ENCODE measurements around the gene STK38L. TPM values are rescaled to one million over a fixed set of nuclear protein-coding genes. Genes with fewer than 3 reads are reported as not detected.

The STK38L gene
- polyA plus RNA-seq, 1 donor (not counting 4 experiments of a cell fraction or from before 2014, with no cell fraction given): 25.4 TPM

GRCh38 chr12:27237790-27238771 is 6.0 kb upstream of the STK38L start:
- no peak overlapping the region for H3K4me3 ChIP-seq (ENCODE audit: control insufficient read depth in 2 of 3, extremely low read depth in 1 of 3, insufficient read depth in 2 of 3, low read depth in 1 of 3, low read length in 3 of 3)
- no peak overlapping the region for H3K9ac ChIP-seq (ENCODE audit: control insufficient read depth, extremely low read depth, insufficient read depth, low read length)
- no peak for DNase-seq (ENCODE audit: low read depth, low spot score)
- TF ChIP-seq CTCF (optimal IDR thresholded peaks at IDR 0.05 in 1 of 3, IDR thresholded peaks at IDR 0.05 in 1 of 3, conservative IDR thresholded peaks at IDR 0.05 in 1 of 3; ENCODE audit: extremely low read depth in 1 of 3, insufficient read depth in 2 of 3, low read length in 3 of 3) (no peak), EZH2 (IDR thresholded peaks at IDR 0.05; ENCODE audit: low read length) (no peak)
- H2AFZ ChIP-seq (ENCODE audit: control insufficient read depth, low read length): no peak overlapping the region
- no peaks in the 10 kb centered on the region for H3K4me1 ChIP-seq (ENCODE audit: control insufficient read depth, extremely low read depth, insufficient read depth, low read length)
- no peaks in the 10 kb centered on the region for H3K79me2 ChIP-seq (ENCODE audit: control insufficient read depth, insufficient read depth, low read length)
- no peaks in the 10 kb centered on the region for H4K20me1 ChIP-seq (ENCODE audit: control insufficient read depth, extremely low read depth, insufficient read depth, low read length)
- no peak overlapping the region for H3K4me2 ChIP-seq (ENCODE audit: control insufficient read depth, extremely low read depth, insufficient read depth, low read depth, low read length)
- no peak for FAIRE-seq
- dilution Hi-C loops (cut with MboI; ENCODE audit: extremely low pct_ligation_motif_present, low sequenced_read_pairs): no loop called here
- no peaks in the 10 kb centered on the region for H3K27me3 ChIP-seq (ENCODE audit: control insufficient read depth, extremely low read depth, insufficient read depth, low read length)
- H3K9me1 ChIP-seq (ENCODE audit: control insufficient read depth, extremely low read depth, insufficient read depth, low read length): no peaks in the 10 kb centered on the region
- H3K27ac ChIP-seq (ENCODE audit: control insufficient read depth, insufficient read depth, low read length): no peak overlapping the region
- no peaks in the 10 kb centered on the region for H3K36me3 ChIP-seq (ENCODE audit: control insufficient read depth in 2 of 2, extremely low read depth in 1 of 2, insufficient read depth in 2 of 2, low read length in 2 of 2)
- H3K9me3 ChIP-seq (ENCODE audit: control insufficient read depth, low read depth, low read length): no peaks in the 10 kb centered on the region

GRCh38 chr12:27243006-27243405 is 1.1 kb upstream of the STK38L start:
- no peak for TF ChIP-seq CTCF (optimal IDR thresholded peaks at IDR 0.05 in 1 of 3, IDR thresholded peaks at IDR 0.05 in 1 of 3, conservative IDR thresholded peaks at IDR 0.05 in 1 of 3; ENCODE audit: extremely low read depth in 1 of 3, insufficient read depth in 2 of 3, low read length in 3 of 3)
- no peak for TF ChIP-seq EZH2 (IDR thresholded peaks at IDR 0.05; ENCODE audit: low read length)
- H3K9me1 ChIP-seq (ENCODE audit: control insufficient read depth, extremely low read depth, insufficient read depth, low read length): no peaks in the 10 kb centered on the region
- FAIRE-seq: no peak
- H3K79me2 ChIP-seq (ENCODE audit: control insufficient read depth, insufficient read depth, low read length): peaks cover 29% of the 10 kb centered on the region
- no peaks in the 10 kb centered on the region for H3K9me3 ChIP-seq (ENCODE audit: control insufficient read depth, low read depth, low read length)
- H4K20me1 ChIP-seq (ENCODE audit: control insufficient read depth, extremely low read depth, insufficient read depth, low read length): no peaks in the 10 kb centered on the region
- dilution Hi-C loops (cut with MboI; ENCODE audit: extremely low pct_ligation_motif_present, low sequenced_read_pairs): no loop called here
- no peak overlapping the region for H3K4me3 ChIP-seq (ENCODE audit: control insufficient read depth in 2 of 3, extremely low read depth in 1 of 3, insufficient read depth in 2 of 3, low read depth in 1 of 3, low read length in 3 of 3)
- no peaks in the 10 kb centered on the region for H3K36me3 ChIP-seq (ENCODE audit: control insufficient read depth in 2 of 2, extremely low read depth in 1 of 2, insufficient read depth in 2 of 2, low read length in 2 of 2)
- no peak overlapping the region for H2AFZ ChIP-seq (ENCODE audit: control insufficient read depth, low read length)
- H3K4me1 ChIP-seq (ENCODE audit: control insufficient read depth, extremely low read depth, insufficient read depth, low read length): peaks cover 20% of the 10 kb centered on the region
- no peak overlapping the region for H3K9ac ChIP-seq (ENCODE audit: control insufficient read depth, extremely low read depth, insufficient read depth, low read length)
- no peak for DNase-seq (ENCODE audit: low read depth, low spot score)
- H3K4me2 ChIP-seq (ENCODE audit: control insufficient read depth, extremely low read depth, insufficient read depth, low read depth, low read length): no peak overlapping the region
- no peak overlapping the region for H3K27ac ChIP-seq (ENCODE audit: control insufficient read depth, insufficient read depth, low read length)
- H3K27me3 ChIP-seq (ENCODE audit: control insufficient read depth, extremely low read depth, insufficient read depth, low read length): no peaks in the 10 kb centered on the region
